ENCODE data around the gene POC1A. TPM values are rescaled to one million over a fixed set of nuclear protein-coding genes. Genes with fewer than 3 reads are reported as not detected.
"Not testable (repeated sequence)": the region's sequence is repeated elsewhere in the genome, so short reads cannot be mapped to it uniquely, and the experiment has no call there.

POC1A gene
- total RNA-seq, 1 experiment from 2014 or later, result 22.8 TPM

DNA sequence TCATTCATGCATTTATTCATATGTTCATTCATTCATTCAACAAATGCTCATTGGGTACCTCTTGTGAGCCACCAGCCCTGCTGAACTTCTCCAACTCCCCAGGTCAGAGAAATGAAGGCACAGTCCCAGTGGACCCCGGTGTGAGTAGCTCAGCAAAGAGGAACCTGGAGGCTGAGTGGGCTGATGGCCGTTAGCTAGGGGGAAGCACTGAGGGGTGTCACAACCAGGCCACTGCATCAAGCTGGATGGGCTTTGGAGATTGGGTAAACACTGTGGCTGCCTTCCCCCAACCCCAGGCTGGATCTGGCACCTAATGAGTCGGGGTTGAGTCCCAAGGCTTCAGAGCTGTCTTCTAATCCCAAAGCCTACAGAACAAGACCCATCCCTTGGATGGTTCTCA, 31.6 kb upstream of the POC1A start:
- in situ Hi-C loops (cut with HindIII; ENCODE audit: low sequenced_read_pairs), result no loop called here
- DNase-seq (ENCODE audit: low spot score), result no peak

- no peak for DNase-seq (ENCODE audit: low spot score)
- in situ Hi-C loops (cut with HindIII; ENCODE audit: low sequenced_read_pairs), result no loop called here
These were observed 31.1 kb upstream of the POC1A start for GRCh38 chr3:52185311-52185710.

- DNase-seq (ENCODE audit: low spot score), result no peak
- in situ Hi-C loops (cut with HindIII; ENCODE audit: low sequenced_read_pairs), result no loop called here
These were observed 30.5 kb upstream of the POC1A start for GRCh38 chr3:52184690-52185089.

- in situ Hi-C loops (cut with HindIII; ENCODE audit: low sequenced_read_pairs), result no loop called here
- no peak for DNase-seq (ENCODE audit: low spot score)
These were observed 29.7 kb upstream of the POC1A start for GRCh38 chr3:52183786-52184445.

DNA sequence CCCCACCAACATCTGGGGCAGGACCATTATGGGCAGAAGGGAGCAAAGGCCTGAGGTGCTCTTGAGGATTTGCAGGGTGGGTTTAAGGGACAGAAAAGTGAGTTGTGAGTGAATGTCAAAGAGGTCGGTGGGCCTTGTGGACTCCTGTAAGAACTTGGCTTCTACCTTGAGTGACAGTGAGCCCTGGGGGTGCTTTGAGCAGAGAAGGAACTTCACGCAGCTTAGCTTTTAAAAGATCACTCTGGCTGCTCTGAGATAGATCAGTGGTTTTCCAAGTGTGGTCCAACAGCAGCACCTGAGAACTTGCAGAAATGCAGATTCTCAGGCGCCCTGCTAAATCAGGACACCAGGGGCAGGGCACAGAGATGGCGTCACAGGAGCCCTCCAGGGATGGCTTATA, 28.5 kb upstream of the POC1A start:
- DNase-seq (ENCODE audit: low spot score), result no peak
- in situ Hi-C loops (cut with HindIII; ENCODE audit: low sequenced_read_pairs), result no loop called here

DNA sequence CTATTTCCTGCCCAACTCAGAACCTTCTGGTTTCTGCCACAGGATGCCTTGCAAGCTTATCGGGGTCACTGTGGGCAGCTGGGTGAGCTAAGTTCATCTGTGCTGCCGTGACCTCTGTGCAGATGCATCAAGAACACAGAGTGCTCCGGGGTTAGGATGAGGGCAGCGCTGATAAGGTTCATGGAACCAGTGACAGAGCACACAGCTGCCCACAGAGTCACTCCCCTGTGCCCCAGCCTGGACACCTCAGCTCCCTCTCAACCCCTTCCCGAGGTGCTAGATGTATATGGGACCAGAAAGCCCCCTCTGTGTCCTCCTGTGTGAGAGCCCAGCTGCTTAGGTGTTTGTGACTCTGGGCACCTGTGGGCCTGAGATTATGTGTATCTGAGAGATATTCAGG, 28.0 kb upstream of the POC1A start:
- in situ Hi-C loops (cut with HindIII; ENCODE audit: low sequenced_read_pairs), result no loop called here
- DNase-seq (ENCODE audit: low spot score), result no peak

- in situ Hi-C loops (cut with HindIII; ENCODE audit: low sequenced_read_pairs), result no loop called here
- no peak for DNase-seq (ENCODE audit: low spot score)
These were observed 27.3 kb upstream of the POC1A start for GRCh38 chr3:52181543-52181942.

GRCh38 chr3:52178537-52178936, 24.3 kb upstream of the POC1A start:
- in situ Hi-C loops (cut with HindIII; ENCODE audit: low sequenced_read_pairs), result no loop called here

DNA sequence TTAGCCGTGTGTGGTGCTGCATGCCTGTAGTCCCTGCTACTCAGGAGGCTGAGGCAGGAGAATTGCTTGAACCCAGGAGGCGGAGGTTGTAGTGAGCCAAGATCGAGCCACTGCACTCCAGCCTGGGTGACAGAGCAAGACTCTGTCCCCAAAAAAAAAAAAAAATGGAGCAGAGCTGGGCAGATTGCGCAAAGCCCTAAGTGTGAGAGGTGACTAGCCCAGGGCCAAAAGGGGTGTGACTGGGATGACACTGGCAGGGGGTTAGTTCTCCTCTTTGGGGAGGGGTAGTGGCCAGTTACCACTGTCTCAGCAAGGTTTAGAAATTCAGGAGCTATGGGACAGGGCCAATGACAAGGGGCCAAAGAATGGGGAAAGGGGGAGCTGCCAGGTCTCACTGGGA, 23.9 kb upstream of the POC1A start:
- in situ Hi-C loops (cut with HindIII; ENCODE audit: low sequenced_read_pairs), result not testable (repeated sequence)

More at GRCh38 chr3:52178537-52178936, 24.3 kb upstream of the POC1A start:
- DNase-seq (ENCODE audit: low spot score), result no peak

GRCh38 chr3:52177701-52178042, 23.4 kb upstream of the POC1A start:
- DNase-seq (ENCODE audit: low spot score), result no peak

More for the DNA sequence above, 23.9 kb upstream of the POC1A start:
- not testable (repeated sequence) for DNase-seq (ENCODE audit: low spot score)

GRCh38 chr3:52176951-52177700, 22.9 kb upstream of the POC1A start:
- DNase-seq (ENCODE audit: low spot score), result no peak
- in situ Hi-C loops (cut with HindIII; ENCODE audit: low sequenced_read_pairs), result no loop called here

More at GRCh38 chr3:52177701-52178042, 23.4 kb upstream of the POC1A start:
- in situ Hi-C loops (cut with HindIII; ENCODE audit: low sequenced_read_pairs), result no loop called here

DNA sequence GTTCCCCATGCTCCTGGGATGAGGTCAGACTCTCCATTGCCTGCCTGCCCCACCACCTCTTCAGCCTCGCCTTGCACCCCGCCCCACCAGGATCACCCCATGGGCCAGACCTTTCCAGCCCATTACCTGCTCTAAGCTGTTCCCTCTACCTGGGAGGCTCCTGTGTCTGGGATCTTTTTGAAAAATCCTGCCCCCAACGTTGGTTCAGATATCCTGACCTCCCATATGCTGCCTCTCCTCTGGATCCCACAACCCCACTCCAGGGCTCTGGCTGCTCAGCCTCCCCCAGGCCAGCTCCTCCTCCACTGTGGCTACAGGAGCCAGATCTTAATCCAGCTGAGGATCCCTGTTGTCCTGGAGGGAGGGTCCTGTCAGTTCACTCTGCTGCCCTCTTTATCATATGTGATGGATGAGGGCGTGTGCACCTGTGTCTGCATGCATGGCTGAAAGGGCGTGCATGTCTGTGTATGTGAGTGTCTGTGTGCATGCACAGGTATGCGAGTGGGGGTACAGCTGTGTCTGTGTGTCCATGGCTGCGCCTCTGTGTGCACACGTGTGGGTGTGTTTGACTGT, 22.0 kb upstream of the POC1A start:
- no peak for DNase-seq (ENCODE audit: low spot score)

DNA sequence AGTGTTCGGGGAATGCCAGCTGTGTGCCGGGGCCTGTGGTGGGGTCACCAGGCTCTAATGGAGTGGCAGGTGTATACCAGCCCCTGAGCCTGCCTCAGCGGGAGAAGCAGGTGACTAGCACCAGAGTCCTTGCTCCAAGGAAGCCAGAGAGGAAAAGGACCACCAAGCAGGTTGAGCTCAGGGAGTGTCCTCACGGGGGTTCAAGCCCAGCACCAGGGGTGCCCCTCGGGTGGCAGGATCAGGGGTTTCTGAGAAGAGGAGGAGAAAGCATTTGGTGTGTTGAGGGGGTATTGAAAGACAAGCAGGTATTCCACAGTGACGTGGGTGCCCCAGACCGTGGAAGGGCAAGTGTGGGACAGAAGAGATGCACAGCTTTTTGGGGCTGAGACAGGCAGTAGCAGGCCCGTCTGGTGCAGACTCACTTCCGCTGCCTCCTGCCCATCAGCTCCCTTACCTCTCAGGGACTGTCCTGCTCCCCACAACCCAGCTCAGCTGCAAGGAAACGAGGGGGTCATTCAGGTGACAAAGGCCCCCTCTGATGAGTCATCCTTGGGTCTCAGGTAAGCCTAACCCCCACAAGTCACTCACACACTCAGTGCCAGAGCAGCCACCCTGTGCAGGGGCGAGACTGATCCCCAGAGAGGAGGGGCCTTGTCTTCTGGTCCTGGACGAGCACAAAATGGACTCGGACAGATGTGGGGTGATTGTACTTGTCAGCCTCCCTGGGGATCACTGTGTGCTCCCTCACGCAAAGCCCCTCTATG, 21.4 kb upstream of the POC1A start:
- no peak for DNase-seq (ENCODE audit: low spot score)
- in situ Hi-C loops (cut with HindIII; ENCODE audit: low sequenced_read_pairs), result no loop called here

More for the DNA sequence above, 22.0 kb upstream of the POC1A start:
- in situ Hi-C loops (cut with HindIII; ENCODE audit: low sequenced_read_pairs), result no loop called here

DNA sequence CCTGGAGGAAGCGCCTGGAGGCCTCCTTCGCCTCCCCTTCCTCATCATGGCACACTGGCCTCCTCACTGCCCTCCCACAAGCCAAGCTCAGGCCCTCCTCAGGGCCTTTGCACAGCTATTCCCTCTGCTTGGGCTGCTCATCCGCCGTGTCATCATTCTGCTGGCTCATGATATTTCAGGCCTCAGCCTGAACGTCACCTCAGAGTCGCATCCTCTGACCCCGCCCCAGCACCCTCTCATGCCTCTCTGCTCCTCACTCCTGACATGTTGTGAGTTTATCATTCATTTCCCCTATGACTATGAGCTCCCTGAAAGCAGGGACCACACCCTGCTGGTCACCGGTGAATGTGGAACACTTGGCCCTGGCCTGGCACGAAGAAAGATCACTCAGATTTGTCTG, 20.7 kb upstream of the POC1A start:
- DNase-seq (ENCODE audit: low spot score), result no peak
- in situ Hi-C loops (cut with HindIII; ENCODE audit: low sequenced_read_pairs), result no loop called here

DNA sequence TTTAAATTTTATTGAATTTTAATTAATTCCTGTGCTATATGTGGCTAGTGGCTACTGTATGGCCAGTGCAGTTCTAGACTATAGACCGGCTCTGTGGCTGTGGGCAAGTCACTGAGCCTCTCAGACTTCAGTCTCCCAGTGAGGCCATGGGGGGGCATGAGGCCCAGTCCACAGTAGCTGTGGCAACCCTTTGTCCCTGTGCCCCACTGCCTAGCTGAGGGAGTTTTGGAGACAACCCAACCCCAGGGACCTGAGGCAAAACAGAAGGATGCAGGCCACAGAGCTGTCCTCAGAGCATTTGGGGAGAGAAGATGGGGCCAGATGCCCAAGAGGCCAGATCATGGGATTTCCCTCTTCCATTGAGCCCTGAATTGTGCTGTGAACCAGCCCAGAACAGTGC, 18.9 kb upstream of the POC1A start:
- in situ Hi-C loops (cut with HindIII; ENCODE audit: low sequenced_read_pairs), result no loop called here

GRCh38 chr3:52172262-52172757, 18.1 kb upstream of the POC1A start:
- DNase-seq (ENCODE audit: low spot score), result no peak
- in situ Hi-C loops (cut with HindIII; ENCODE audit: low sequenced_read_pairs), result no loop called here

More for the DNA sequence above, 18.9 kb upstream of the POC1A start:
- no peak for DNase-seq (ENCODE audit: low spot score)

DNA sequence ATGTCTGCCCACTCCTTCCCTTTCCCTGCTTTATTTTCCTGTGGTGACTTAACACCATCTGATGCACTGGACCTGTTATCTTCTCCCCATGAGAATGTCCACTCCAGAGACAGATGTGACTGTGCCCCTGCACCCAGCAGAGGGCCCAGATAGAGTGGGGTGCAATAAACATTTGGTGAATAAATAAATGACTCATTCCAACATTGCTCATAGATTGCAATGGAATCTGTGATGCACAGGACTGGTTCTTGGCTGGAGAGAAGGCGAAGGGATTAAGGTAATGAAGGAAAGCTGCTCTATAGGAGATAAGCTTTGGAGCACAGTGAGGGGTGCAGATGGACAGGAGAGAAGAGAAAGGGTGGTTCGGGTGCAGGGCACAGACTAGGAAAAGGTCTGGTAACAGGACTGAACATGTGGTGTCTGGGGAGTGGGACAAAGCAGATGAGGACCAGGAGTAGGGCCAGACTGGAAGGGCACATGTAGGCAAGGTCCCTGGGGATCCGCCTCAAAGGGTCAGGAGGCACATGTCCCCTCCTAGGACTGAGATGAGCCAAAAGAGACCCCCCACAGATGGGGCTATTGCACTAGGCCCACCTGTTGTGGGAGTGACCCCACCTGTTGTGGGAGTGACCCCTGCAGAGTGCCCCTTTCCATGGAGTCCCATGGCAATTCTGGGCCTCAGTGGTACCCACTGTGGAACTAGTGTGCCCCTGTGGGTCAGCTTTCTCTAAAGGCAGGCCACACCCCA, 17.5 kb upstream of the POC1A start:
- DNase-seq (ENCODE audit: low spot score), result no peak
- in situ Hi-C loops (cut with HindIII; ENCODE audit: low sequenced_read_pairs), result no loop called here

DNA sequence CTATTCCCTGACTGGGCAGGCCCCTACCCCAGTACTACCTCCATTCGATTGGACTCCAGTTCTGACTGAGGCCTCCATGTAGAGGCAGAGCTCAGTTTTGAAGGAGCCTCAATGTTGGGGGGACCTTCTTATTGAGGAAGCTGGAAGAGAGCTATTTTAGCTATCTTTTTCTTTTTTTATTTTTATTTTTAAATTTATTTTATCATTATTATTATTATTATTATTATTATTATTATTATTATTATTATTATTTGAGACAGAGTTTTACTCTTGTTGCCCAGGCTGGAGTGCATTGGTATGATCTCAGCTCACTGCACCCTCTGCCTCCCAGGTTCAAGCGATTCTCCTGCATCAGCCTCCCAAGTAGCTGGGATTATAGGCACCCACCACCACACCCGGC, 16.0 kb upstream of the POC1A start:
- DNase-seq (ENCODE audit: low spot score); in situ Hi-C loops (cut with HindIII; ENCODE audit: low sequenced_read_pairs): not testable (repeated sequence)

DNA sequence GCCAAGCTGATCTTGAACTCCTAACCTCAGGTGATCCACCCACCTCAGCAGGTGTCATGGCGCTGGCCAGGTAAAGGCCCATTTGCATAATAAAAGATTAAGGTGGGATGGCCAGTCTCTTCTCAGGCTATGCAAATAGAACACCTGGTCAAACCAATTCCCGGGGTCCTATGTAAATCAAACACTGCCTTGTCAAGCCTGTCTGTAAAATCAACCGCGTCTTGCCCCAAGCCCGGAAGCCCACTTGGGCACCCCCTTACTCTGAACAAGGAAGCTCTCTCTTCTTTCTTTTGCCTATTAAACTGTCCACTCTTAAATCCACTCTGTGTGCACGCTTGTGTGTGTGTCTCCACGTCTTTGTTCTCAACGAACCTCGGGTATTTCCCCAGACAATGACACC, 13.0 kb upstream of the POC1A start:
- in situ Hi-C loops (cut with HindIII; ENCODE audit: low sequenced_read_pairs), result no loop called here
- DNase-seq (ENCODE audit: low spot score), result no peak
